Mucosa of stomach (tissue), 1 donor: ENCODE measurements around the gene IL17RE.

Experiments
- H3K27me3 ChIP-seq: one replicate; pipeline ENCODE4 v1.7.0; 2013; ENCODE audit warnings: mild to moderate bottlenecking, low read length; ENCODE audit not compliant: control insufficient read depth, insufficient read depth
- H3K36me3 ChIP-seq: one replicate; pipeline ENCODE4 v1.7.0; 2013; ENCODE audit warnings: low read length; ENCODE audit not compliant: control insufficient read depth, insufficient read depth
- H3K4me1 ChIP-seq: one replicate; pipeline ENCODE4 v1.7.0; 2013; ENCODE audit warnings: mild to moderate bottlenecking, low read length; ENCODE audit not compliant: control insufficient read depth, insufficient read depth
- H3K4me3 ChIP-seq: one replicate; pipeline ENCODE4 v1.7.0; 2013; ENCODE audit warnings: low read length
- H3K9ac ChIP-seq: one replicate; pipeline ENCODE4 v1.7.0; 2013; ENCODE audit warnings: mild to moderate bottlenecking, low read length, moderate library complexity
- H3K9me3 ChIP-seq: one replicate; pipeline ENCODE4 v1.7.0; 2013; ENCODE audit warnings: mild to moderate bottlenecking, low read length, moderate library complexity; ENCODE audit not compliant: control insufficient read depth
- donor health status: Pancreatic carcinoma.

IL17RE gene

DNA sequence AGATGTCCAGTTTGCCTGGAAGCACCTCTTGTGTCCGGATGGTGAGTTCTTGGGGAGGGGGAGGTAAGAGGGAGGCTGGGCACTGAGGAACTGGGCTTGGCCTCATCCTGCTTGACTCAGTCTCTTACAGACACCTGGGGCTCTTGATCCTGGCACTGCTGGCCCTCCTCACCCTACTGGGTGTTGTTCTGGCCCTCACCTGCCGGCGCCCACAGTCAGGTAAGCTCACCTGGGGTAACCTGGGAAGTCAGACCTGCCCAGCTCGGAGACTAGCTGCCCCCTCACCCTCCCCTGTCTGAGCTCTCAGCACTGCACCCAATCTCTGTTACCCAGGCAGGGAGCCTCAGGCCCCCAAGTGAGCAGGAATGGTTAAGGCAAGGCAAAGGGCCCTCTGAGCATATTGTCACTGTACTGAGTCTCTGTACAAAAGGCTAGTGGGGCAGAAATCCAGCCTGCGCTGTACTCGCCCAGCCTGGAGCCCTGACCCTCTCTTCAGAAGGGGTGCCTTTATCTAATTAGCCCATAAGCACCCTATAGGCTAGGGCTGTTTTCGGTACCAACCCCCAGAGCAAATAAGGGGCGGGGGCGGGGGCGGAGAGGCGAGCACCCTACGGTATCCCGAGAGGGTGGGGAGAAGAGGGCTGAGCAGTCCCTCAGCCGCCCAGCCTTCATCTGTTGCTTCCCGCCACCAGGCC lies 12.1 kb downstream of the IL17RE start:
- Histone ChIP-seq H3K9ac (peak overlapping the region; percentile 61), H3K4me3 (no peak overlapping the region), H3K36me3 (peaks cover 7% of the 10 kb centered on the region), H3K9me3 (no peaks in the 10 kb centered on the region), H3K27me3 (no peaks in the 10 kb centered on the region), H3K4me1 (peaks cover 49% of the 10 kb centered on the region)

DNA sequence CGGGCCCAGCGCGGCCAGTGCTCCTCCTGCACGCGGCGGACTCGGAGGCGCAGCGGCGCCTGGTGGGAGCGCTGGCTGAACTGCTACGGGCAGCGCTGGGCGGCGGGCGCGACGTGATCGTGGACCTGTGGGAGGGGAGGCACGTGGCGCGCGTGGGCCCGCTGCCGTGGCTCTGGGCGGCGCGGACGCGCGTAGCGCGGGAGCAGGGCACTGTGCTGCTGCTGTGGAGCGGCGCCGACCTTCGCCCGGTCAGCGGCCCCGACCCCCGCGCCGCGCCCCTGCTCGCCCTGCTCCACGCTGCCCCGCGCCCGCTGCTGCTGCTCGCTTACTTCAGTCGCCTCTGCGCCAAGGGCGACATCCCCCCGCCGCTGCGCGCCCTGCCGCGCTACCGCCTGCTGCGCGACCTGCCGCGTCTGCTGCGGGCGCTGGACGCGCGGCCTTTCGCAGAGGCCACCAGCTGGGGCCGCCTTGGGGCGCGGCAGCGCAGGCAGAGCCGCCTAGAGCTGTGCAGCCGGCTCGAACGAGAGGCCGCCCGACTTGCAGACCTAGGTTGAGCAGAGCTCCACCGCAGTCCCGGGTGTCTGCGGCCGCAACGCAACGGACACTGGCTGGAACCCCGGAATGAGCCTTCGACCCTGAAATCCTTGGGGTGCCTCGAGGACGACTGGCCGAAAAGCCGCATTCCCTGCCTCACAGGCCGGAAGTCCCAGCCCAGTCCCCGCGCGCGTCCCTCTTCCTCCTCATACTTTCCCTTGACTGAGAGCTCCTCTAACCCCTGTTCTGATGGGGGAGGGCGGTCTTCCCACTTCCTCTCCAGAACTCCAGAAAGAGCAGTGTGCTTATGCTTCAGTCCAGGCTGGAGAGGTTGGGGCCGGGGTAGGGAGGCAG lies 12.8 kb downstream of the IL17RE start:
- H3K36me3 ChIP-seq = peaks cover 6% of the 10 kb centered on the region
- peaks cover 49% of the 10 kb centered on the region for H3K4me1 ChIP-seq
- no peaks in the 10 kb centered on the region for H3K27me3 ChIP-seq
- H3K9ac ChIP-seq = peak overlapping the region; percentile 22
- H3K9me3 ChIP-seq = no peaks in the 10 kb centered on the region
- peak overlapping the region; percentile 25 for H3K4me3 ChIP-seq

DNA sequence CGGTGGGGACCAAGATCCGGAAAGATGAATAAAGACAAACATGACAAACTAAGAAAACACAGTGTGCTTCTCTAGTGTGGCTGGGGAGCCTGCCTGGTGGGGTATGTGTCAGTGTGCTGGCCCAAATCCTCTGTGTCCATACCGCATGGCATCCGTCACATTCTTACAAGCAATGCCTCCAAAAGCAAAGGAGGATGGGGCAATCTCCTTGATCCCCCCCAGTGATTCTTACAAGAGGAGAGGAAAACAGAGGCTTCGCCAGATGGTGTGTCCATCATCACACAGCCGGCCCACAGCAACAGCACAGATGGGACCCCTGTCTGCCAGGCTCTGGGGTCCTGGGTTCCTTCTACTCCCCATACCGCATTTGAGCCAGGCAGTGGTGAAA lies 13.7 kb downstream of the IL17RE start:
- Histone ChIP-seq H3K9ac (peak overlapping the region; percentile 81), H3K9me3 (no peaks in the 10 kb centered on the region), H3K4me1 (peaks cover 49% of the 10 kb centered on the region), H3K27me3 (no peaks in the 10 kb centered on the region), H3K36me3 (peaks cover 3% of the 10 kb centered on the region), H3K4me3 (peak overlapping the region; percentile 64)

DNA sequence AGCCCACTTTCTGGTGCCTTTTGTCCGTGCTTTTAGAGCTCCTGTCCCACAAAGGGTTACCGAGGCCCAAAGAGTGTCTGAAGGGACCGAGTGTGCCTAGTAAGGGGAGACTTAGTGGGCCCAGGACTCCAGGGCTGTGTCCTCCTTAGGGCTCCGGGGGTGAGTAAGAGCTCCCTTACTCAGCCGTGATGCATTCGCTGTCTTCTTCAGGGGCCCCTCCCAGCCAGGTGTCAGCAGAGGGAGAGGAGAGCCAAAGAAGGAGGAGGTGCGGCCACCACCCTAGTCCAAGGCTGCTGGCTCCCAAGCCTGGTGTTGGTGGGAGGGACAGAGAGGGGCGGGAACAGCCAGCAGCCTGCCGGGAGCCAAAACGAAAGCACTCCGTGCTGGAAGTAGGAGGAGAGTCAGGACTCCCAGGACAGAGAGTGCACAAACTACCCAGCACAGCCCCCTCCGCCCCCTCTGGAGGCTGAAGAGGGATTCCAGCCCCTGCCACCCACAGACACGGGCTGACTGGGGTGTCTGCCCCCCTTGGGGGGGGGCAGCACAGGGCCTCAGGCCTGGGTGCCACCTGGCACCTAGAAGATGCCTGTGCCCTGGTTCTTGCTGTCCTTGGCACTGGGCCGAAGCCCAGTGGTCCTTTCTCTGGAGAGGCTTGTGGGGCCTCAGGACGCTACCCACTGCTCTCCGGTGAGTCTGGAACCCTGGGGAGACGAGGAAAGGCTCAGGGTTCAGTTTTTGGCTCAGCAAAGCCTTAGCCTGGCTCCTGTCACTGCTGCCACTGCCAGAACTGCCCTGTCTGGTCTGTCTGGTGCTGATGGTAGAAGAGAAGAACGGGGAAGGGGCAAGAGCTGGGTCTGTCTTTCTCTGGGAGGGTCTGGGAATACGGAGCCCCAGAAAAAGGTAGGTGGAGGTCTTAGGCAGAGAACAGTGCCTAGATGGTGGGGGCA lies 14.4 kb downstream of the IL17RE start, which contains the start of gene IL17RC:
IL17RC (plus strand) TSS at position 365 of the 947 bp plus-strand sequence; CDS start at position 583, 218 bp downstream.
- Histone ChIP-seq H3K4me3 (peak within 1 kb of the TSS; percentile 64), H3K27me3 (no peaks in the 10 kb centered on the region), H3K4me1 (peaks cover 46% of the 10 kb centered on the region), H3K9me3 (no peaks in the 10 kb centered on the region), H3K9ac (peak within 1 kb of the TSS; percentile 81), H3K36me3 (no peaks in the 10 kb centered on the region)

DNA sequence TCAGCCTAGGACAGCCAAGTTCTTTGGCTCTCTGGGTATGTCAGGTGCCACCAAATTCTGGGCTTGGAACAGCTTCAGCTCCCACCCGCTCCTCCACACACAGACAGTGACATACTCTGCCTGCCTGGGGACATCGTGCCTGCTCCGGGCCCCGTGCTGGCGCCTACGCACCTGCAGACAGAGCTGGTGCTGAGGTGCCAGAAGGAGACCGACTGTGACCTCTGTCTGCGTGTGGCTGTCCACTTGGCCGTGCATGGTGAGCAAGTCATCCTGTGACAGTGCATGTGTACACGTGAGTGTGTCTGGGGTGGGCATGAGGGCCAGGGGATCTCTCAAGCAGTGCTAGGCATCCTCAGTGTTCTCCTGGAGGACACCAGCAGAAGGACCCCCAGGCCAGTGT lies 15.2 kb downstream of the IL17RE start:
- H3K9me3 ChIP-seq = no peaks in the 10 kb centered on the region
- peaks cover 42% of the 10 kb centered on the region for H3K4me1 ChIP-seq
- peak overlapping the region; percentile 64 for H3K4me3 ChIP-seq
- H3K36me3 ChIP-seq = no peaks in the 10 kb centered on the region
- no peaks in the 10 kb centered on the region for H3K27me3 ChIP-seq
- peak overlapping the region; percentile 81 for H3K9ac ChIP-seq

DNA sequence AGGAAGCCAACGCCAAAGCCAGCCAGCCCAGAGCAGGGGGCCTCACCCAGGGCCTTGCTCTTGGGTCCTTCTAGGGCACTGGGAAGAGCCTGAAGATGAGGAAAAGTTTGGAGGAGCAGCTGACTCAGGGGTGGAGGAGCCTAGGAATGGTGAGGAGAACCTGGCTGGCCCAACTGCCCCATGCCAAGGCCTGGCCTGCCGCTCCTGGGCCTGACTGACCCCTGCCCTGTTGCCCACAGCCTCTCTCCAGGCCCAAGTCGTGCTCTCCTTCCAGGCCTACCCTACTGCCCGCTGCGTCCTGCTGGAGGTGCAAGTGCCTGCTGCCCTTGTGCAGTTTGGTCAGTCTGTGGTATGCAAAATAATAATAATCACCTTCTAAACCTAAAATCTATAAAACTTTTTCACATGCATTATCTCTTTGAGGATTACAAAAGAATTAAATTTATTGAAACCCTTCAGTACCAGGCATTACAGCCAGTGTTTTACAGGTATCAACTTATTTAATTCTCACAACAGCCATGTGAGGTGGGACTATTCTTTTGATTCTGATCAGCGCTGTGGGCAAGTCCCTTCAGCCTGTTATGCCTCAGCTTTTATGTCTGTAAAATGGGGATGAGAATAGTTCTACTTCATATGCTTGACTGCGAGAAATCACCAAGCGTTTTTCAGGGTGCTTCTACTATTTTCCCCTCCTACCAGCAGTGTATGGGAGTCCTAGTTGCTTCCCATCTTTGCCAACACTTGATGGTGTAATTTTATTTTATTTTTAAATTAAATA lies 15.8 kb downstream of the IL17RE start:
- H3K9ac ChIP-seq = no peak overlapping the region
- H3K9me3 ChIP-seq = no peaks in the 10 kb centered on the region
- H3K27me3 ChIP-seq = no peaks in the 10 kb centered on the region
- H3K4me3 ChIP-seq = no peak overlapping the region
- peaks cover 42% of the 10 kb centered on the region for H3K4me1 ChIP-seq
- no peaks in the 10 kb centered on the region for H3K36me3 ChIP-seq

DNA sequence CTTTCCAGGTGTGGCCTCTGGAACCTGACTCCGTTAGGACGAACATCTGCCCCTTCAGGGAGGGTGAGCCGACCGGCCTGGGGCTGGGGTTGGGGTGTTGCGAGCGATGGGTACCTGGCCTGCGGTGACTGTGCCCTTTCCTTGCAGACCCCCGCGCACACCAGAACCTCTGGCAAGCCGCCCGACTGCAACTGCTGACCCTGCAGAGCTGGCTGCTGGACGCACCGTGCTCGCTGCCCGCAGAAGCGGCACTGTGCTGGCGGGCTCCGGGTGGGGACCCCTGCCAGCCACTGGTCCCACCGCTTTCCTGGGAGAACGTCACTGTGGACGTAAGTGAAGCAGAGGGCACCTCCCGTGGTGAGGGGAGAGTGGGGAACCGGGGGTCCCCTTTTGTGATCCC lies 25.5 kb downstream of the IL17RE start:
- Histone ChIP-seq H3K36me3 (no peaks in the 10 kb centered on the region), H3K9me3 (no peaks in the 10 kb centered on the region), H3K27me3 (no peaks in the 10 kb centered on the region)

DNA sequence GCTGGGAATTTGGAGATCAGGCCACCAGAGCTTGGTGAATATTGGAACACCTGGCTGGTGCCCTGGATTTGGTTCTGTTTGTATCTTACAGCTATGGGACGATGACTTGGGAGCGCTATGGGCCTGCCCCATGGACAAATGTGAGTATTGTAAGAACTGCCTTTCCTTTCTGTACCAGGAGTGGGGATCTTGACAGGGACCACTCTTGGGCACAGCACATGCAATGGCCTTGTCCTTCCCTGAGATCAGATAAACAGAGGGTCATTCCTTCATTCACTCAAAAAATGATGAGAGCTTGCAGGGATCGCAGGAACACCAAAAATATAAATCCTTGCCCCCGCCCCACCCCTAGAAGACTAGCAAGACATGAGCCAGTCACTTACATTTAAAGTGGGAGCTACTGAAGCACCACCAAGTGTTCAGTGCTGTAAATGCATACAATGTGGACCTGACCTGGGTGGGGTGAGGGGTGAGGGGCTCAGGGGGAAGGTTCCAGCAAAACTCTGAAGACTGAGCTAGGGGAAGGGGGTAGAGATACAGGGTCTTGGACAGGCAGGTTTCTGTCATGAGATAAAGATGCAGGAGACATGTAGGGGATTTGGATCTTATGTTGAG lies 28.3 kb downstream of the IL17RE start:
- Histone ChIP-seq H3K36me3 (no peaks in the 10 kb centered on the region), H3K27me3 (no peaks in the 10 kb centered on the region), H3K9ac (no peak overlapping the region), H3K4me1 (peaks cover 18% of the 10 kb centered on the region), H3K9me3 (no peaks in the 10 kb centered on the region), H3K4me3 (no peak overlapping the region)

More for the DNA sequence above, 25.5 kb downstream of the IL17RE start:
- no peak overlapping the region for H3K9ac ChIP-seq
- peaks cover 9% of the 10 kb centered on the region for H3K4me1 ChIP-seq
- no peak overlapping the region for H3K4me3 ChIP-seq

DNA sequence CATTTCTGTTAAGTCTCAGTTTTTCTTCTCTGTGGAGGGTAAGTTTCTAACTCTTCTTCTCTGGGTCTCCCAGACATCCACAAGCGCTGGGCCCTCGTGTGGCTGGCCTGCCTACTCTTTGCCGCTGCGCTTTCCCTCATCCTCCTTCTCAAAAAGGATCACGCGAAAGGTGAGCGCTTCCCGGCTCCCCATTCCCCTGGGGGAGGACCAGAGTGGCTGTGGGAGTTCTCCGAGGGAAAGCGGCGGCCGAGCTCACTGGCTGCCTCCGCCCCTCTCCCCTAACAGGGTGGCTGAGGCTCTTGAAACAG lies 29.8 kb downstream of the IL17RE start:
- H3K4me3 ChIP-seq = peak overlapping the region; percentile 71
- no peaks in the 10 kb centered on the region for H3K9me3 ChIP-seq
- no peaks in the 10 kb centered on the region for H3K36me3 ChIP-seq
- H3K9ac ChIP-seq = peak overlapping the region; percentile 91
- H3K27me3 ChIP-seq = no peaks in the 10 kb centered on the region
- H3K4me1 ChIP-seq = peaks cover 22% of the 10 kb centered on the region

DNA sequence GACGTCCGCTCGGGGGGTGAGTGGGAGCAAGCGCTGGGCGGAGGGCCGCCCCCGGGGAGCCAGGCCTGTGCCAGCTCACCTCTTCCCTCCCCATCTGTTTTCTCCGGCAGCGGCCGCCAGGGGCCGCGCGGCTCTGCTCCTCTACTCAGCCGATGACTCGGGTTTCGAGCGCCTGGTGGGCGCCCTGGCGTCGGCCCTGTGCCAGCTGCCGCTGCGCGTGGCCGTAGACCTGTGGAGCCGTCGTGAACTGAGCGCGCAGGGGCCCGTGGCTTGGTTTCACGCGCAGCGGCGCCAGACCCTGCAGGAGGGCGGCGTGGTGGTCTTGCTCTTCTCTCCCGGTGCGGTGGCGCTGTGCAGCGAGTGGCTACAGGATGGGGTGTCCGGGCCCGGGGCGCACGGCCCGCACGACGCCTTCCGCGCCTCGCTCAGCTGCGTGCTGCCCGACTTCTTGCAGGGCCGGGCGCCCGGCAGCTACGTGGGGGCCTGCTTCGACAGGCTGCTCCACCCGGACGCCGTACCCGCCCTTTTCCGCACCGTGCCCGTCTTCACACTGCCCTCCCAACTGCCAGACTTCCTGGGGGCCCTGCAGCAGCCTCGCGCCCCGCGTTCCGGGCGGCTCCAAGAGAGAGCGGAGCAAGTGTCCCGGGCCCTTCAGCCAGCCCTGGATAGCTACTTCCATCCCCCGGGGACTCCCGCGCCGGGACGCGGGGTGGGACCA lies 30.4 kb downstream of the IL17RE start:
- Histone ChIP-seq H3K27me3 (no peaks in the 10 kb centered on the region), H3K4me1 (peaks cover 24% of the 10 kb centered on the region), H3K36me3 (no peaks in the 10 kb centered on the region), H3K4me3 (peak overlapping the region; percentile 71), H3K9me3 (no peaks in the 10 kb centered on the region), H3K9ac (peak overlapping the region; percentile 91)
